H9 (cell line): ENCODE data around the gene FBXO34. TPM values are rescaled to one million over a fixed set of nuclear protein-coding genes. Genes with fewer than 3 reads are reported as not detected.

Source experiments
- DNase-seq: peaks from one replicate; pipeline ENCODE4 v3.0.0-alpha.2; 2017
- H2AFZ ChIP-seq: one replicate; pipeline ENCODE4 v1.6.1; 2013; ENCODE audit warnings: mild to moderate bottlenecking, low read length, control low read depth, moderate library complexity
- H2AK5ac ChIP-seq: 2 replicates; pipeline ENCODE4 v1.6.1; 2013; ENCODE audit warnings: low read length, control low read depth, mixed read lengths; ENCODE audit not compliant: insufficient read length
- H2BK120ac ChIP-seq: one replicate; pipeline ENCODE4 v1.6.1; 2013; ENCODE audit warnings: low read depth, mild to moderate bottlenecking, low read length, control low read depth, inconsistent platforms; ENCODE audit not compliant: poor library complexity, severe bottlenecking
- H2BK12ac ChIP-seq: 2 replicates; pipeline ENCODE4 v1.6.1; 2013; ENCODE audit warnings: low read length, control low read depth, mixed read lengths, low read depth; ENCODE audit not compliant: insufficient read length
- H2BK15ac ChIP-seq: 2 replicates; pipeline ENCODE4 v1.6.1; 2013; ENCODE audit warnings: low read depth, low read length, control low read depth
- H2BK20ac ChIP-seq: one replicate; pipeline ENCODE4 v1.6.1; 2013; ENCODE audit warnings: low read depth, mild to moderate bottlenecking, low read length, control low read depth, inconsistent platforms; ENCODE audit not compliant: poor library complexity, severe bottlenecking
- H2BK5ac ChIP-seq: 2 replicates; pipeline ENCODE4 v1.6.1; 2013; ENCODE audit warnings: low read length, control low read depth, mixed read lengths; ENCODE audit not compliant: insufficient read length
- H3K14ac ChIP-seq: 2 replicates; pipeline ENCODE4 v1.6.1; 2013; ENCODE audit warnings: low read length, control low read depth; ENCODE audit not compliant: insufficient read depth
- H3K18ac ChIP-seq: 2 replicates; pipeline ENCODE4 v1.6.1; 2013; ENCODE audit warnings: low read depth, mild to moderate bottlenecking, mixed read lengths, low read length, control low read depth; ENCODE audit not compliant: insufficient read length
- H3K23ac ChIP-seq: 2 replicates; pipeline ENCODE4 v1.6.1; 2013; ENCODE audit warnings: low read length, control low read depth, mixed read lengths, low read depth; ENCODE audit not compliant: insufficient read length
- H3K23me2 ChIP-seq: 2 replicates; pipeline ENCODE4 v1.6.1; 2013; ENCODE audit warnings: low read depth, mild to moderate bottlenecking, mixed read lengths, low read length, control low read depth; ENCODE audit not compliant: insufficient read length, poor library complexity, severe bottlenecking
- H3K27ac ChIP-seq: 2 replicates; pipeline ENCODE4 v1.5.1; 2013; ENCODE audit warnings: low read length, control low read depth, mixed read lengths, low read depth; ENCODE audit not compliant: insufficient read length
- H3K27me3 ChIP-seq: 2 replicates; pipeline ENCODE4 v1.6.1; 2013; ENCODE audit warnings: low read length, control low read depth, inconsistent platforms; ENCODE audit not compliant: insufficient read depth
- H3K4ac ChIP-seq: 2 replicates; pipeline ENCODE4 v1.6.1; 2013; ENCODE audit warnings: low read depth, mild to moderate bottlenecking, control low read depth, inconsistent platforms, low read length, moderate library complexity
- H3K4me1 ChIP-seq: 2 replicates; pipeline ENCODE4 v1.6.1; 2013; ENCODE audit warnings: low read length, control low read depth, inconsistent platforms; ENCODE audit not compliant: insufficient read depth
- H3K4me2 ChIP-seq: 2 replicates; pipeline ENCODE4 v1.6.1; 2013; ENCODE audit warnings: low read length, control low read depth, mixed read lengths; ENCODE audit not compliant: insufficient read length, insufficient read depth
- H3K56ac ChIP-seq: 2 replicates; pipeline ENCODE4 v1.6.1; 2013; ENCODE audit warnings: low read depth, mild to moderate bottlenecking, mixed read lengths, low read length, control low read depth; ENCODE audit not compliant: insufficient read length
- H3K79me1 ChIP-seq: 2 replicates; pipeline ENCODE4 v1.6.1; 2013; ENCODE audit warnings: low read depth, mild to moderate bottlenecking, moderate library complexity, low read length, control low read depth, inconsistent platforms; ENCODE audit not compliant: insufficient read depth, poor library complexity, severe bottlenecking
- H3K79me2 ChIP-seq: 2 replicates; pipeline ENCODE4 v1.6.1; 2013; ENCODE audit warnings: low read length, control low read depth, inconsistent platforms; ENCODE audit not compliant: insufficient read depth
- H3K9ac ChIP-seq: 2 replicates; pipeline ENCODE4 v1.6.1; 2013; ENCODE audit warnings: low read length, control low read depth, mixed read lengths; ENCODE audit not compliant: insufficient read length; ENCODE audit errors: extremely low read depth
- H3K9me3 ChIP-seq: one replicate; pipeline ENCODE4 v1.6.1; 2013; ENCODE audit warnings: low read depth, low read length, inconsistent platforms; ENCODE audit not compliant: control insufficient read depth
- H3T11ph ChIP-seq: one replicate; pipeline ENCODE4 v1.6.1; 2013; ENCODE audit warnings: mild to moderate bottlenecking, low read length, control low read depth, inconsistent platforms
- H4K20me1 ChIP-seq: one replicate; pipeline ENCODE4 v1.6.1; 2013; ENCODE audit not compliant: control insufficient read depth, insufficient read length, insufficient read depth
- H4K5ac ChIP-seq: 2 replicates; pipeline ENCODE4 v1.6.1; 2013; ENCODE audit warnings: low read depth, mild to moderate bottlenecking, mixed read lengths, low read length, control low read depth; ENCODE audit not compliant: insufficient read length
- H4K8ac ChIP-seq: replicated peaks from 2 replicates; pipeline ENCODE4 v1.6.1; 2013; ENCODE audit warnings: low read length, control low read depth, mixed read lengths, low read depth; ENCODE audit not compliant: insufficient read length
- H4K91ac ChIP-seq: 2 replicates; pipeline ENCODE4 v1.6.1; 2013; ENCODE audit warnings: low read depth, mild to moderate bottlenecking, moderate library complexity, mixed read lengths, low read length, control low read depth; ENCODE audit not compliant: insufficient read length
- H3K27ac Mint-ChIP-seq, 3 experiments: 2 replicates in 2 of 3; 3 replicates in 1 of 3; pipeline ENCODE4 v1.8.0; 2020 to 2021; ENCODE audit warnings: mixed read lengths in 3 of 3, mild to moderate bottlenecking in 1 of 3, moderate library complexity in 1 of 3
- H3K27me3 Mint-ChIP-seq: 2 replicates; pipeline ENCODE4 v1.8.0; 2021; ENCODE audit warnings: low read depth, mild to moderate bottlenecking, moderate library complexity, mixed read lengths
- H3K36me3 Mint-ChIP-seq, 3 experiments: 2 replicates in 2 of 3; 3 replicates in 1 of 3; pipeline ENCODE4 v1.8.0; 2020 to 2021; ENCODE audit warnings: low read depth in 3 of 3, mixed read lengths in 3 of 3; ENCODE audit not compliant: insufficient read depth in 1 of 3
- H3K4me1 Mint-ChIP-seq, 2 experiments: 2 replicates each; pipeline ENCODE4 v1.8.0; 2020; ENCODE audit warnings: mixed read lengths in 2 of 2
- H3K4me3 Mint-ChIP-seq, 2 experiments: 2 replicates in 1 of 2; 3 replicates in 1 of 2; pipeline ENCODE4 v1.8.0; 2020 to 2021; ENCODE audit warnings: mild to moderate bottlenecking in 2 of 2, mixed read lengths in 2 of 2, moderate library complexity in 1 of 2
- H3K9me3 Mint-ChIP-seq, 2 experiments: 2 replicates in 1 of 2; 3 replicates in 1 of 2; pipeline ENCODE4 v1.8.0; 2020; ENCODE audit warnings: mild to moderate bottlenecking in 2 of 2, mixed read lengths in 2 of 2, moderate library complexity in 1 of 2
- CTCF ChIP-seq: fragments of 200-600 bp; sonication (generic); conservative IDR thresholded peaks from 3 replicates; pipeline ENCODE4 v1.8.0; 2021; ENCODE audit warnings: antibody characterized with exemption, mild to moderate bottlenecking
- WGBS: extraction: QIAGEN DNeasy Blood & Tissue Kit; methylation state at CpG from one replicate; pipeline ENCODE4 v1.1.7; 2013; ENCODE audit warnings: missing lambda C conversion rate, low lambda C conversion rate, mixed read lengths; ENCODE audit not compliant: insufficient read length; ENCODE audit errors: extremely low coverage; 5-methylcytosine and 5-hydroxymethylcytosine counted together
- total RNA-seq: library from RNA; stranded (reverse); gene quantifications from 2 replicates; pipeline ENCODE4 v1.2.1, GENCODE V29; 2021

Gene FBXO34
- total RNA-seq, 1 experiment from 2014 or later = 12.0 TPM

DNA sequence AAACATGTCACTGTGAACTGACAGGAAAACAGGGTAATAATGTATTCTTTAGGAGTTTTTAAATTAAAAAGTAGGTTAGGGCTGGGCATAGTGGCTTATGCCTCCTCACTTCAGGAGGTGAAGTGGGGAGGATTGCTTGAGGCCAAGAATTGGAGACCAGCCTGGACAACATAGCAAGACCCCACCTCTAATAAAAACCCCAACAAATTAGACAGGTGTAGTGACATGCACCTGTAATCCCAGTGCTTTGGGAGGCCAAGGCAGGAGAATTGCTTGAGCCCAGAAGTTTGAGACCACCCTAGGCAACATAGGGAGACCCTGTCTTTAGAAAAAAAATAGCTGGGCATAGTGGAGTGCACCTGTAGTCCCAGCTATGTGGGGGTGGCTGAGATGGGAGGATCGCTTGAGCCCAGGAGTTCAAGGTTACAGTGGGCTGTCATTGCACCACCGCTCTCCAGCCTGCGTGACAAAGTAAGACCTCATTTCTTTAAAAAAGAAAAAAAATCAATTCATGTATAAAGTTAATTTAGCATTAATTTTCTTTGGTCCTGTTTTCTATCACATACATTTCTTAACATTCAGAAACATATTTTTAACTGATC lies 20.4 kb downstream of the FBXO34 start:
- Histone ChIP-seq H3K4me1 (no peaks in the 10 kb centered on the region), H3K18ac (no peak overlapping the region), H2BK12ac (no peak overlapping the region), H3K23me2 (no peaks in the 10 kb centered on the region), H3K27ac (no peak overlapping the region), H2BK120ac (no peak overlapping the region), H4K20me1 (no peaks in the 10 kb centered on the region), H3K79me2 (no peaks in the 10 kb centered on the region; the same call in 1 of the 2 replicates), H3K79me1 (no peaks in the 10 kb centered on the region), H3K14ac (no peak overlapping the region), H2BK15ac (no peak overlapping the region), H3K9ac (no peak overlapping the region), H3T11ph (no peak overlapping the region), H2BK5ac (no peak overlapping the region), H3K27me3 (no peaks in the 10 kb centered on the region), H3K4me2 (no peak overlapping the region), H2AFZ (no peak overlapping the region), H2AK5ac (no peak overlapping the region), H4K5ac (no peak overlapping the region), H3K56ac (no peak overlapping the region), H4K8ac (no peak overlapping the region), H3K23ac (no peak overlapping the region), H3K4ac (no peak overlapping the region), H2BK20ac (no peak overlapping the region), H4K91ac (no peak overlapping the region), H3K9me3 (no peaks in the 10 kb centered on the region)
- no peaks in the 10 kb centered on the region for H3K36me3 Mint-ChIP-seq
- no peaks in the 10 kb centered on the region for H3K9me3 Mint-ChIP-seq
- H3K27ac Mint-ChIP-seq = no peak overlapping the region
- WGBS = no CpG with 5 or more reads among the region's 3 CpGs
- no peak overlapping the region for H3K4me3 Mint-ChIP-seq
- H3K27me3 Mint-ChIP-seq = no peaks in the 10 kb centered on the region
- no peak for DNase-seq
- no peaks in the 10 kb centered on the region for H3K4me1 Mint-ChIP-seq
- no peak for TF ChIP-seq CTCF
